ENCODE data around the gene OR1G1. TPM values are rescaled to one million over a fixed set of nuclear protein-coding genes. Genes with fewer than 3 reads are reported as not detected.

OR1G1 gene
- total RNA-seq, 1 donor, result not detected

GRCh38 chr17:3104322-3104721 lies 23.0 kb downstream of the OR1G1 start, which contains the start of gene OR1D2:
TSS of gene OR1D2 (minus strand) at chr17:3104422. CDS start at chr17:3092996, 11,426 bp downstream.
- Histone ChIP-seq H3K36me3 (ENCODE audit: insufficient read depth, low read length) (no peaks in the 10 kb centered on the region), H3K4me3 (ENCODE audit: insufficient read depth, low read length) (no peak within 1 kb of the TSS), H3K4me2 (ENCODE audit: insufficient read depth, low read length) (no peak within 1 kb of the TSS), H3K79me2 (ENCODE audit: insufficient read depth, low read length) (no peaks in the 10 kb centered on the region), H3K27ac (ENCODE audit: low read depth, low read length) (no peak within 1 kb of the TSS), H3K27me3 (ENCODE audit: insufficient read depth, low read length) (no peaks in the 10 kb centered on the region), H3K4me1 (ENCODE audit: insufficient read depth, low read length) (no peaks in the 10 kb centered on the region), H4K20me1 (ENCODE audit: insufficient read depth, low read length) (no peaks in the 10 kb centered on the region), H2AFZ (ENCODE audit: low read length) (no peak within 1 kb of the TSS), H3K9me3 (ENCODE audit: low read depth, low read length) (no peaks in the 10 kb centered on the region)
- DNase-seq (ENCODE audit: insufficient read length, low spot score, missing footprints), result no peak
- no peak for TF ChIP-seq CTCF (IDR thresholded peaks at IDR 0.05; ENCODE audit: extremely low read depth, low read depth, low read length)

Other genes with a start within 250 kb of the OR1G1 start
- gene OR1D5, start 63.9 kb downstream of the OR1G1 start, total RNA-seq, result not detected in 2 replicates
- not detected in 2 replicates for gene OR1D2, start 23.1 kb downstream of the OR1G1 start, total RNA-seq
- gene OR1A2, start 70.0 kb upstream of the OR1G1 start, total RNA-seq, result not detected in 2 replicates
- not detected in 2 replicates for gene OR1A1, start 80.1 kb upstream of the OR1G1 start, total RNA-seq
- 0.36 TPM in 1 of 2 replicates, not detected in the other for gene OR3A1, start 170.8 kb upstream of the OR1G1 start, total RNA-seq